GM18519 (cell line): Measurements from ENCODE around the gene GPC1.

Experiments
- ATAC-seq: cut with Tn5 transposase; IDR thresholded peaks from one replicate; pipeline ENCODE4 v1.9.1; 2021; ENCODE audit warnings: mild to moderate bottlenecking, moderate library complexity; ENCODE audit not compliant: unreplicated experiment, low FRiP score

The GPC1 gene

GRCh38 chr2:240463866-240464481, 28.5 kb downstream of the GPC1 start:
- ATAC-seq = no peak

DNA sequence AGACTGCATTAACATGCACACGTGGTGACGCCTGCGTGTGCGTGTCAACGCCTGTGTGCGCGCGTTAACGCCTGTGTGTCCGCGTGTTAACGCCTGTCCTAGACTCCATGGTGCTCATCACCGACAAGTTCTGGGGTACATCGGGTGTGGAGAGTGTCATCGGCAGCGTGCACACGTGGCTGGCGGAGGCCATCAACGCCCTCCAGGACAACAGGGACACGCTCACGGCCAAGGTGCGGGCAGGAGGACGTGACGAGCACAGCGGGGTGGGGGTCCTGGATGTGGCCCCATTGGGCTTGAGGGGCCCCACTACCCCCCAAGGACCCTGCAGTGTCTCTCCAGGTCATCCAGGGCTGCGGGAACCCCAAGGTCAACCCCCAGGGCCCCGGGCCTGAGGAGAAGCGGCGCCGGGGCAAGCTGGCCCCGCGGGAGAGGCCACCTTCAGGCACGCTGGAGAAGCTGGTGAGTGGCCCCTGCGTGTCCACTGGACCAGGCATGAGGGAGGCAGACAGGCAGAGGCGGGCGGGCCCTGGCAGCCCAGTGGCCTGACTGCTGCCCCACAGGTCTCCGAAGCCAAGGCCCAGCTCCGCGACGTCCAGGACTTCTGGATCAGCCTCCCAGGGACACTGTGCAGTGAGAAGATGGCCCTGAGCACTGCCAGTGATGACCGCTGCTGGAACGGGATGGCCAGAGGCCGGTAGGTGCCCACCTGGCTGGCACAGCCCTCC, 29.2 kb downstream of the GPC1 start:
- ATAC-seq = no peak

DNA sequence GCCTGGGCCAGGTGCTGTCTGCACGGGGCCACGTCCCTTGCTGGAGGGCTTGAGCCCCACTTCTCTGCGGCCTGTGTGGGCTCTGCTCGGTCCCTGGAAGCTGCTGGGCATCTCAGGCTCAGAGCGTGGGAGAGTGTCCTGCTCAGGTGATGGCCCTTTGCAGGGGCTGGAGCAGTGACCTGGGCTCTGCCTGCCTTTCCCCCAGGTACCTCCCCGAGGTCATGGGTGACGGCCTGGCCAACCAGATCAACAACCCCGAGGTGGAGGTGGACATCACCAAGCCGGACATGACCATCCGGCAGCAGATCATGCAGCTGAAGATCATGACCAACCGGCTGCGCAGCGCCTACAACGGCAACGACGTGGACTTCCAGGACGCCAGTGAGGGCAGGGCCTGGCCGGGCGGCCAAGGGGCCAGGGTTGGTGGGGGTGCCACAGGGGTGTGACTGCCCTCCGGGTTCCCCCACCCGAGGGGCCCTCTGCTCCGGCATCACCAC, 29.9 kb downstream of the GPC1 start:
- no peak for ATAC-seq

DNA sequence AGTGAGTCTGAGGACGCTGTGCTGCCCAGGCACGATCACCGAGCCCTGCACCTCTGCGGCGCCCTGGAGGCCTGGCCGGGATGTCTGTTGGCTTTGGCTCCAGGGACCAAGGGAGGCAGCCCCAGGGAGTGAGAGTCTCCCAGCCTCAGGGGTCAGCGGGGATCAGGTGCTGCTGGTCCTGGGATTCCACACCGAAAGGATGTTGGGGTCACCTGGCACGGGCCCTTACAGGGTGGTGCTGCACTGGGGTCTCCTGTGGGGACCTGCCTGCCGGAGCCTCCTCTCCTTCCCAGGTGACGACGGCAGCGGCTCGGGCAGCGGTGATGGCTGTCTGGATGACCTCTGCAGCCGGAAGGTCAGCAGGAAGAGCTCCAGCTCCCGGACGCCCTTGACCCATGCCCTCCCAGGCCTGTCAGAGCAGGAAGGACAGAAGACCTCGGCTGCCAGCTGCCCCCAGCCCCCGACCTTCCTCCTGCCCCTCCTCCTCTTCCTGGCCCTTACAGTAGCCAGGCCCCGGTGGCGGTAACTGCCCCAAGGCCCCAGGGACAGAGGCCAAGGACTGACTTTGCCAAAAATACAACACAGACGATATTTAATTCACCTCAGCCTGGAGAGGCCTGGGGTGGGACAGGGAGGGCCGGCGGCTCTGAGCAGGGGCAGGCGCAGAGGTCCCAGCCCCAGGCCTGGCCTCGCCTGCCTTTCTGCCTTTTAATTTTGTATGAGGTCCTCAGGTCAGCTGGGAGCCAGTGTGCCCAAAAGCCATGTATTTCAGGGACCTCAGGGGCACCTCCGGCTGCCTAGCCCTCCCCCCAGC, 30.5 kb downstream of the GPC1 start:
- ATAC-seq = no peak

GRCh38 chr2:240466579-240467148, 31.2 kb downstream of the GPC1 start:
- no peak for ATAC-seq

GRCh38 chr2:240467149-240467642, 31.7 kb downstream of the GPC1 start:
- no peak for ATAC-seq

- no peak for ATAC-seq
Observed at GRCh38 chr2:240467659-240468302, 32.3 kb downstream of the GPC1 start.

- ATAC-seq = no peak
Observed at GRCh38 chr2:240468303-240469238, 33.1 kb downstream of the GPC1 start.

DNA sequence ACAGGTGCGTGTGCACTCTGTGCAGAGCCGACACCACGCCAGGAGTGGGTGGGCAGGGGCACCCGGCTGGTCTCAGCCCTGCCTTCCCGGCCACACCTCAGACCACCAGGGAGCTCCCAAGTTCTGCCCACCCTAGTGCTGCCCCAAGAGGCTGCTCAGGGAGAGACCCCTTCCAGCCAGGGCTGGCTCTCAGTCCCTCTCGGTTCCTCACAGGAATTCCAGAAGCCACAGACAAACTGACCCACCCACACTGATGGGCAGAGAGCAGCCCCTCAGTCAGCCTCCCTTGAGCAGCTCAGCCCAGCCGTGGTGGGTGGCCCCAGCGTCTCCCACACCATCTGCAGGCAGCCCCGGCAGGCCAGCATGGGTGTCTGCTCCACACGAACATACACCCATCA, 33.8 kb downstream of the GPC1 start:
- no peak for ATAC-seq

GRCh38 chr2:240469740-240470139, 34.3 kb downstream of the GPC1 start:
- no peak for ATAC-seq

GRCh38 chr2:240472078-240472790, 36.8 kb downstream of the GPC1 start:
- ATAC-seq = no peak

GRCh38 chr2:240473211-240473610, 37.7 kb downstream of the GPC1 start:
- ATAC-seq = no peak

DNA sequence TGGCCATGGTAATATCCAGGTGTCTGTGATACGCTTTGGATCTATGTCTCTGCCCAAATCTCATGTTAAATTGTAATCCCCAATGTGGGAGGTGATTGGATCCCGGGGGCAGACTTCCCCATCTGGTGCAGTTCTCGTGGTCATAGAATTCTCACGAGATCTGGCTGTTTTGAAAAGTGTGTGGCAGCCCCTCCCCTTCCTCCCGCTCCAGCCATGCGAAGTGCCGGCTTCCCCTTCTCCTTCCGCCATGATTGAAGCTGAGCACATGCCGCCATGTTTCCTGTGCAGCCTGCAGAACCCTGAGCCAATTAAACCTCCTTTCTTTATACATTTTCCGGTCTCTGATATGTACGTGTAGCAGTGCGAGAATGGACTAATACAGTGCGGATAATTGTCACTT, 42.5 kb downstream of the GPC1 start:
- no peak for ATAC-seq

GRCh38 chr2:240478346-240479110, 43.1 kb downstream of the GPC1 start:
- no peak for ATAC-seq

DNA sequence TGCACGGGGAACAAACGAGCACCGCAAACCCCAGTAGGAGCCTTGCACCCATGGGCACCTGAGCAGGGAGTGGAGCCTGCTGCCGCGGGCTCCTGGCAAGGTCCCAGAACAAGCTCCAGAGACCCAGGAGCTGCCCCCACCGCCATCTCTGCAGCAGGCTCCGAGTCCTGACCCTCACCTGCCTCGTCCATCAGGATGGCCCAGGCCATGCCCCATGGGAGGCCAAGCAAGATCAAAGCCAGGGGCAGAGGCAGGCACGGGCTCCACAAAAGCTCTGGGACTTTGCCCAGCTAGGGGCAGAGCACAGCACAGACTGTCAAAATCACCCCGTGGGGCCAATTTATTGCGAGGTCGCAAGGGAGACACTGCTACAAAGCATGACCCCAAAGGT, 43.6 kb downstream of the GPC1 start:
- no peak for ATAC-seq

DNA sequence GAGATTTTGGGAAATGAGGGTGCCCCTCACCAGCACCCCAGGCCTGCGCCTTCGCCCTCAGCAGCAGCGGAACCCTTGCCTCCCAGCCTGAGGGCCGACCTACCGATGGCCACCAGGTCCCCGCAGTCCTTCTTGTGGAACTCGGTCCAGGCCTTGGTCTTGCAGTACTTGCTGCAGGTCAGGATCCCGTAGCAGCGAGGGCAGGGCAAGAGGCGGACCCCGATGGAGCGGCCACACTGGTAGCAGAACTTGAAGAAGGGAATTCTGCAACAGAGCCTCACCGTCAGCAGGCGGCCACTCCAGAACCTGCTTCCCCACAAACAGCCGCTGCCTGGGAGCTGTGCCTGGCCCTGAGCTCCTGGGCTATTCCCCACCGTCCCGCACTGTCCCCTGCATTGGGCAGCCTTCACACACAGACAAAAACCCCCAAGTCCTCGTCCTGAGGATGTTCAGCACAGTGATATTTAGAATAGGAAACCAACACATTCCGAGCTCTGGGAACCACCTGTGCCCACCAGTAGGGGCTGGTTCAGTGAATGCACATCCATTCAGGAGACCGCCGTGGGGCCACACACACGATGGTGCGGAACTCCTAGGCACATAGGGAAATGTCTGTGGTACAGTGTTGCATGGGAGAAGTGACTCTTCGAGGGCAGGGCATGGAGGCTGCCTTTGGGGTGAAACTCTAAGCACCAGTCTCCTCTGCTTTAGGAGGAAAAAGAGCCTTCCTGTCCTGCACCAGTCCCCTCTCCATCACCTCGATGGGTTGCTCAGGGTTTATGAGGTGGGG, 45.6 kb downstream of the GPC1 start:
- no peak for ATAC-seq

- ATAC-seq = no peak
Observed at GRCh38 chr2:240481720-240482119, 46.3 kb downstream of the GPC1 start.
